Mononuclear cell (primary cell): ENCODE measurements around the gene TPM2. TPM values are rescaled to one million over a fixed set of nuclear protein-coding genes. Genes with fewer than 3 reads are reported as not detected.
A peak's percentile ranks its signal among the peaks of the same experiment; 100 is the strongest.

Experiments
- H3K27me3 ChIP-seq: 2 replicates; pipeline ENCODE4 v1.6.0; 2011; ENCODE audit warnings: low read length, control low read depth; ENCODE audit not compliant: insufficient read depth
- H3K4me1 ChIP-seq: 2 replicates; pipeline ENCODE4 v1.5.1; 2011; ENCODE audit warnings: mild to moderate bottlenecking, low read length, control low read depth; ENCODE audit not compliant: insufficient read depth
- H3K4me3 ChIP-seq: 2 replicates; pipeline ENCODE4 v1.5.1; 2011; ENCODE audit warnings: mild to moderate bottlenecking, low read length, moderate library complexity
- H3K9me3 ChIP-seq: 2 replicates; pipeline ENCODE4 v1.5.1; 2011; ENCODE audit warnings: low read depth, mild to moderate bottlenecking, control low read depth, low read length
- total RNA-seq: library from RNA; depleted of rRNA; stranded (reverse); fragments of >200 nt; gene quantifications from one replicate; pipeline ENCODE4 v1.2.3, GENCODE V29; 2012

The TPM2 gene
- total RNA-seq, 1 donor: 7.3 TPM

DNA sequence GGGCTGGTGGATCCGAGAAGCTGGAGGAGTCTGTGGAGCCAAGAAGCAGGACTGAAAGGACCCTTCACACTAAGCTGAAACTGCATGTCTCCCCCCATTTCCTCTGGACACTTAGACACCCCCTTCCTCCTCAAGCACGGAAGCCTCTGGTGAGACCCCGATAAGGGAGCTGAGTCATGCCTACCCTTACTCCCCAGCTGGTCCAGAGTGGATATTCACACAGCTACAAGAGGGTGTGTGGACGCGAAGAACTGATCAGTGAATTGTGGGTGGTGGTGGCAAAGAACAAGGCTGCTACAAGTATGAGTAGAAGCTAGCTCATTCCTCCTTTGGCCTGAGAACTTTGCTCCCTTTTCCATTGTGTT lies 37.9 kb upstream of the TPM2 start:
- Histone ChIP-seq H3K4me1 (peaks cover 54% of the 10 kb centered on the region), H3K9me3 (no peaks in the 10 kb centered on the region), H3K27me3 (no peaks in the 10 kb centered on the region), H3K4me3 (peak overlapping the region; percentile 13)

- no peaks in the 10 kb centered on the region for H3K9me3 ChIP-seq
- no peak overlapping the region for H3K4me3 ChIP-seq
- H3K27me3 ChIP-seq: no peaks in the 10 kb centered on the region
- peaks cover 53% of the 10 kb centered on the region for H3K4me1 ChIP-seq
Measured at GRCh38 chr9:35726931-35727330, 37.2 kb upstream of the TPM2 start.

DNA sequence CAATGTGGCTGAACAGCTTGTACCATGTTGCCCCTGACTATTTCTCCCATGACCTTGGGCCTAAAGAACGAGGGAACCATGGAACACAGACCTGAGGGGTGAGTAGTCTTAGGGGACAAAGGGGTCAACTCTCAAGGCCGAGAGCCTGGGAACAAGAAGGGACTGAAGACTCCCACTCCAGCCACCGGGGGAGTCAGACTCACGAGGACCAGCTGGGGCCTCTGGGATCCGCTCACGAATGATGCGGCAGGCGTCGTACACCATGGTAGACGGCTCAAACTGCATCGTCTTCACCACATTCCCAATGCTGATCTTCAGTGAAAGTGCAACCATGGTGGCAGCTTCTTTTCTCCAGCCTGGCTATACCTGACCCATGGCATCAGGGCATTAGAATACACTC lies 35.6 kb upstream of the TPM2 start:
- no peaks in the 10 kb centered on the region for H3K9me3 ChIP-seq
- H3K4me1 ChIP-seq: peaks cover 42% of the 10 kb centered on the region
- H3K27me3 ChIP-seq: no peaks in the 10 kb centered on the region
- no peak overlapping the region for H3K4me3 ChIP-seq

DNA sequence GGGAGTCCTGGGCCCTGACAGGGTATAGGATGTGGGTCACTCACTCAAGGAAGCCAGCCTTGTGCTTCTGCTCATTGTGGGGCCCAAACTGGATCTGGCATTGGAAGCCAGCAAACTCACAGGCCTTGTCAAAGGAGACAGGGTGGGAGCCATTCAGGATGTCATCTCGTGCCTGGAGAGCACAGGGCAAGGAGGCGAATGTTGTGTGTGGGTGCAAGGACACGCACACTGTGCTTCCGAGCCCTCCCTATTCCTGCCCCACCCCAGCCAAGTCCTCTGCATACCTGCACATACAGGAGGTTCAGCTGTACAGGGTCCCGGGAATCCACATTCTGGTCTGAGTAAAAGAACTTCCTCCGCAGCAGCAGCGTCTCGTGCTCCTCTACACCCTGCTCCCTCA lies 34.2 kb upstream of the TPM2 start:
- Histone ChIP-seq H3K27me3 (no peaks in the 10 kb centered on the region), H3K9me3 (no peaks in the 10 kb centered on the region), H3K4me1 (peaks cover 35% of the 10 kb centered on the region), H3K4me3 (no peak overlapping the region)

DNA sequence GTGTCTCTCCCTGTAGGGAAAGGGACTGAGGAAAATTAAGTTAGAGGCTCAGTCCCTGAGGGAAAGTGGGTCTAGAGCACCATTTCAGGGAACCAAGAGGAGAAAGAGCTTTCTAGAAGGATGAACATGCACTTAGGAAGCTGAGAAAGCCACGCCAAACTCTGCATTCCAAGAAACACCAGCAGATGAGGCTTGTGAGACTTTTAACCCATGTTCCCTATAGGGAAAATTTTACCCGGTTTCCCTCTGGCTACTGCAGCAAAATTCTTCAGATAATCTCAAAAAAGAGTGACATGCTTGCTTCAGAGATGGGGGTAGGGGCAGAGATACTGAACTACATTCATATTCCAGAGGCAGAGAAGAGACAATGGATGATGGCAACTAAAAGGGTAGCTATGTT lies 33.7 kb upstream of the TPM2 start:
- H3K27me3 ChIP-seq: no peaks in the 10 kb centered on the region
- no peaks in the 10 kb centered on the region for H3K9me3 ChIP-seq
- no peak overlapping the region for H3K4me3 ChIP-seq
- peaks cover 34% of the 10 kb centered on the region for H3K4me1 ChIP-seq

- Histone ChIP-seq H3K4me1 (peaks cover 12% of the 10 kb centered on the region), H3K9me3 (no peaks in the 10 kb centered on the region), H3K27me3 (no peaks in the 10 kb centered on the region), H3K4me3 (no peak overlapping the region)
Measured at GRCh38 chr9:35719546-35719945, 29.8 kb upstream of the TPM2 start.

DNA sequence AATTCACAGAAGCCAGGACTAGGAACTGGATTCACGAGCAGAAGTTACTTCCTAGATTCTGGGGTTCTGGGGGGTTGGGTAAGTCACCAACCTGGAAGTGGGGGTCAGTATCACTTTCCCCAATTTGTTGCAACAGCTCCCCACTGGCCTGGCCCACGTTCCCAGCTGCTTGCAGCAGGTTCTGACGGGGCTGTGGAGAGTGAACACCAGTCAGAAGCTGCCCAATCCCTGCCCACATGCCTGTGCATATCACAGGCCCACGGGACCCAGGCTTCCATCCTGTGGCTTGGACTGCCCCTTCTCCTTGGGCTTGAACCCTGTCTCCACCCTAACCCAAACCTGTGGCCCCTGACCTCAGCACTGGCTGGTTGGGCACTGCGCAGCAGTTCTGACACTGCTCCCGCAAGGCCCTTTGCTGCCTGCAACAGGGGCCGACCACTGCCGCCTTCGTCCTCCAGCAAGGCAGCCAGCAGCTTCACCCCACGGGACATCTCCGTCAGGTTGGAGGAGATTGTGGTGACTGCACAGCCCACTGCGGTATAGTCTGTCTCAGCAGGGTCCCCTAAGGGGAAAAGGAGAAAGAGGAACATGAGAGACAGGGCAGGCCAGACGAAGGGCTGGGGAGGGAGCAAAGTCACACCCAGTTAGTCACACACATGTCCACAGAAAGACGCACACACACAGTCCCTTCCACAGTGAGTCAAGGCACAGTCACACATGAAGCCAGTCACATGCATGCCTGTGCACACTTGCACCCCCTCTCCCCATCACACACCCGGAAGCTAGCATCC lies 29.2 kb upstream of the TPM2 start:
- Histone ChIP-seq H3K27me3 (no peaks in the 10 kb centered on the region), H3K4me3 (no peak overlapping the region), H3K4me1 (peaks cover 12% of the 10 kb centered on the region), H3K9me3 (no peaks in the 10 kb centered on the region)

- no peaks in the 10 kb centered on the region for H3K27me3 ChIP-seq
- H3K4me3 ChIP-seq: no peak overlapping the region
- H3K9me3 ChIP-seq: no peaks in the 10 kb centered on the region
- peaks cover 12% of the 10 kb centered on the region for H3K4me1 ChIP-seq
Measured at GRCh38 chr9:35717132-35717870, 27.6 kb upstream of the TPM2 start.

- Histone ChIP-seq H3K4me1 (peaks cover 12% of the 10 kb centered on the region), H3K4me3 (no peak overlapping the region)
Measured at GRCh38 chr9:35716230-35716629, 26.5 kb upstream of the TPM2 start.

DNA sequence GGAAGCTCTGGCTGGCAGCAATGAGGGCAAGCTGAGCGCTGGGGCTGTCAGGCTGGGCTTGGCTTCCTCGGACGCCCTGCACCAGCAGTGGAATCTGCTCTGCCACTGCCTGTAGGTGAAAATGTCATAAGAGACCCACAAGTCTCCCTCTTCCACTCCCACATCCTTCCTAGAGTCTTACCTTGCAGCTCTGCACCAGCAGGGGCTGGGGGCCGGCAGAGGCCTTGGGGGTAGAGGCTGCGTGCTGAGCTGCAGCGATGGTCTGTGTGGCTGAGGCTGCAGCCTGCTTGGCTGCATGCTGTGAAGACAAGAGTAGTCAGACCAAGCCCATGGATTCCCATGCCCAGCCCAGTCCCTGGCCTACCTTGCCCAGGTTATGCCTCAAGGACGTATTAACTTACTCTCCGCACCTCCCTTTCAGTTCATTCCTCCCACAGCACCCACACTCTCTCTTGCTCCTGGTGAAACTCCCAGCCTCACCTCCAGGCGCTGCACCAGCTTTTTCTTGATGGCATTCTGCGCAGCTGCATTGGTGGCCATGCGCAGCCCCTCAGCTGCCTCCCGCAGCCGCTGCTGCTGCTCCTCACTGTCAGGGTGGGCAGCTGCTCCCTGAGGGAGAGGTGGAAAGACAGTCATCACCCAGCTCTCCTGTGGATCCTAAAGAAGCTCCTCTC lies 25.0 kb upstream of the TPM2 start:
- Histone ChIP-seq H3K27me3 (no peaks in the 10 kb centered on the region), H3K4me3 (no peak overlapping the region), H3K4me1 (peaks cover 11% of the 10 kb centered on the region), H3K9me3 (no peaks in the 10 kb centered on the region)

More at GRCh38 chr9:35716230-35716629, 26.5 kb upstream of the TPM2 start:
- Histone ChIP-seq H3K27me3 (no peaks in the 10 kb centered on the region), H3K9me3 (no peaks in the 10 kb centered on the region)

GRCh38 chr9:35714123-35714522 lies 24.4 kb upstream of the TPM2 start:
- no peaks in the 10 kb centered on the region for H3K9me3 ChIP-seq
- H3K27me3 ChIP-seq: no peaks in the 10 kb centered on the region
- H3K4me3 ChIP-seq: no peak overlapping the region
- peaks cover 6% of the 10 kb centered on the region for H3K4me1 ChIP-seq

DNA sequence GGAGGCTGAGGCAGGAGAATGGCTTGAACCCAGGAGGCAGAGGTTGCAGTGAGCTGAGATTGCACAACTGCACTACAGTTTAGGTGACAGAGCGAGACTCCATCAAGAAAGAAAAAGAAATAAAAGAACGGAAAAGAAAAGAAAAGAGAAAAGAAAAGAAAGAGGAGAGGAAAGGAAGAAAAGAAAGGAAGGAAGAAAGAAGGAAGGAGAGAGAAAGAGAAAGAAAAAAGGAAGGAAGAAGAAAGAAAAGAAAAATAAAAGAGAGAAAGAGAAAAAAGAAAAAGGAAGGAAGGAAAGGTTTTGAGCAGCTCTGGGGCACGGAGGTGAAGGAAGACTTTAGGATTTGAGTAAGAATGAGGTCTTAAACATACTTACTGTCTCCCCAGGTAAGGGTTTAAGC lies 23.9 kb upstream of the TPM2 start:
- peaks cover under 1% of the 10 kb centered on the region for H3K4me1 ChIP-seq
- no peaks in the 10 kb centered on the region for H3K9me3 ChIP-seq
- H3K27me3 ChIP-seq: no peaks in the 10 kb centered on the region
- H3K4me3 ChIP-seq: no peak overlapping the region

- Histone ChIP-seq H3K4me1 (no peaks in the 10 kb centered on the region), H3K9me3 (no peaks in the 10 kb centered on the region), H3K4me3 (no peak overlapping the region), H3K27me3 (no peaks in the 10 kb centered on the region)
Measured at GRCh38 chr9:35712762-35713400, 23.2 kb upstream of the TPM2 start.

DNA sequence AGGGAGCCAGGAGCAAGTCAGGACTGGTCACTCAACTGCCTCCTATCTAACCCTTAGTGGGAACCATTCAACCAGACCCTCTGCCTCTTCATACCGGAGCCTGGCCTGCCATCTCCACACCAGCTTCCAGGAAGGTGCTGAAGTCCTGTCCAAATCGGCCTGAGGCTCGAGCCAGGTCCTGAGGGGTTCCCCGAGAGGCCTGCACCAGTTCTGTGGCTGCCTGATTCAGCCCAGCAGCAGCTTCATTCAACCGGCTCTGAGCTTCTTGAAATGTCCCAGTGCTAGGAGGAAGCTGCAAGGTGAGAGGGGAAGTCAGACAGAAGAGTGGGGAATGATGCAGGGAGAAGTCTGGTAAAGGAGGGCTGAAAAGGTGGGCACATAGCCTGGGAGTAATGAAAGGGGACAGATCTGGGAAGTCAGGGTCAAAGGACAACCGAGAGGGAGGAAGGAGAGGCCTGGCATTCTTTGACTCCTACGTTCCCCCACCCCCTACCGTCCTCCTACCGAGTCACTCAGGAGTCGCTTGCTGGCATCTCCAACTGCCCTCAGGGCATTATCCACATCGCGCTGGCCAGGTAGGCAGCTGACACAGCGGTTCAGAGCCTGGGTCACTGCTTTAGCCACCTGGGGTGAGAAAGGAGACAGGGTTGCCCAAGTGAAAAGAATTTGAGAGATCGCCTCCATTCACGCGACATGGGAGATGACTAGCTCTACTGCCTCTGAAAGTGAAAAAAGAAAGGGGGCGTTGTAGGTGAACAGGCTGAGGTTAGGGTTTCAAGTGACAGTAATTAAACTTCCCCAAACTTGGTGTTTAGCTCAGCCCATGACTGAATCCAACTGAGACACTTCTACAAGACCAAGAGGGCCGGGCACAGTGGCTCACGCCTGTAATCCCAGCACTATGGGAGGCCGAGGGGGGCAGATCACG lies 22.0 kb upstream of the TPM2 start:
- Histone ChIP-seq H3K9me3 (no peaks in the 10 kb centered on the region), H3K4me1 (no peaks in the 10 kb centered on the region), H3K4me3 (no peak overlapping the region), H3K27me3 (no peaks in the 10 kb centered on the region)
